ENCODE data around the gene SLC35F4.
A peak's percentile ranks its signal among the peaks of the same experiment; 100 is the strongest.
"Not testable (repeated sequence)": the region's sequence is repeated elsewhere in the genome, so short reads cannot be mapped to it uniquely, and the experiment has no call there.

The SLC35F4 gene

DNA sequence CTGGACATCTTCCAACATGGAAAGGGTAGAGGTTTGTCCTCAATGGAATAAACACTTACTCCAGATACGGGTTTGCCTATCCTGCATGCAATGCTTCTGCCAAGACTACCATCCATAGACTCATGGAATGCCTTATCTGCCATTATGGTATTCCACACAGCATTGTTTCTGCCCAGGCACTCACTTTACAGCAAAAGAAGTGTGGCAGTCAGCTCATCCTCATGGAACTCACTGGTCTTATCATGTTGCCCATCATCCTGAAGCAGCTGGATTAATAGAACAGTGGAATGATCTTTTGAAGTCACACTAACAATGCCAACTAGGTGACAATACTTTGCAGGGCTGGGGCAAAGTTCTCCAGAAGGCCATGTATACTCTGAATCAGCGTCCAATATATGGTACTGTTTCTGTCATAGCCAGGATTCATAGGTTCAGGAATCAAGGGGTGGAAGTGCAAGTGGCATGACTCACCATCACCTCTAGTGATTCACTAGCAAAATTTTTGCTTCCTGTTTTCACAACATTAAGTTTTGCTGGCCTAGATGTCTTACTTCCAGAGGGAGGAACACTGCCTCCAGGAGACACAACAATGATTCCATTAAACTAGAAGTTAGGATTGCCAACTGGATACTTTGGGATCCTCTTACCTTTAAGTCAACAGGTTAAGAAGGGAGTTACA is 140.4 kb downstream of the SLC35F4 start:
- DNase-seq (ENCODE audit: low spot score) = peak; percentile 94

DNA sequence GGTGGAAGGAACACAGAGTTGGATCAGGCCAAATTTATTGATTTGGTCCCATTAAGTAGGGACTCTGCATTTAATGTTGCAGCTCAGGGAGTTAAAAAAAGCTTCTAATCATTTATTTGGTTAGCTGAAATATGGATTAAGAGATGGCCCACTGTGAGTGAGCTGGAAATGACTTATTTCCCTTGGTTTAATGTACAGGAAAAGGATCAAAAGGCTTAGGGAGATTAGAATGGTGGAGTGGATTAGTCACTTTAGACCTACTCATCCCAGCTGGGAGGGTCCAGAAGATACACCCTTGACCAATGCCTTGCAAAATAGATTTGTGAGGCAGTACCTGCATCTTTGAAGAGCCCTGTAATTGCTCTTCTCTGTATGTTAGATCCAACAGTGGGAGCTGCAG is 143.8 kb downstream of the SLC35F4 start:
- DNase-seq (ENCODE audit: low spot score) = not testable (repeated sequence)

DNA sequence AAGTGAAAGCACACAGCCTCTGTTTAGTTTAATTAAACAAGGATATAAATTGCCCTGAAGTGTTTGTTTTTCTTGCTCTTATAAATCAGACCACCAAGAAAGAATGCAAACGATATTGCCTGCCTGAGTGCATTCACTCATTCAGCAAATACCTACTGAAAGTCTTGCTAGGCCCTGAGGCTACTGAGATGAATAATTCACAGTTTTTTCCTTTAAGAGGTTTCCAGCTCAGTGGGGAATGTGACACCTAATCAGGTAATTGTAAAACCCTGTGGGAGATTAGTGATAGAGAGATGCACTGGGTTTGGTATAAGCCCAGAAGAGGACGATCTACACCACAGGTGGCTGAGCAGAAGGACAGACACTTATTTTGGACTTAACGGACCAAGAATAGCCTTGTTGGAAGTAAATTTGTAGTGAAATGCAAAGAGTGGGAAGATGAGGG is 151.4 kb downstream of the SLC35F4 start:
- peak; percentile 70 for DNase-seq (ENCODE audit: low spot score)

DNA sequence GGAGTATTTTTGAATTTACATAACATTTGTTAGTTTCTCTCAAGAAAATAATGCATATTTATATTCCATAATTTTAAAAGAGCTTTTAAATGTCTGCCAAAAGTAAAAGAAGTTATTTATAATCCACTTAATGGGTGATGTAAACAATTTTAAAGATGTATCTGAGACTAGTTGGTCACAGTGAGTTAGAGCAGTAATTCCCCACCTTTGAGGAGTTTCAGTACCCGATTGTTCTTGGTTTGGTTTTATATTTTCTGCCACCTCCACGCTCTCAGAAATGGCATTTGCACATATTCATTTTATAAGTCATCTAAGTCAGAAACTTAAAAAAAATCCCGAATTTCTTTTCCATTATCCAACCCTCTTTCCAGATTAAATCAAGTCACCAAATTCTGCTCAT is 153.2 kb downstream of the SLC35F4 start:
- DNase-seq (ENCODE audit: low spot score) = no peak

DNA sequence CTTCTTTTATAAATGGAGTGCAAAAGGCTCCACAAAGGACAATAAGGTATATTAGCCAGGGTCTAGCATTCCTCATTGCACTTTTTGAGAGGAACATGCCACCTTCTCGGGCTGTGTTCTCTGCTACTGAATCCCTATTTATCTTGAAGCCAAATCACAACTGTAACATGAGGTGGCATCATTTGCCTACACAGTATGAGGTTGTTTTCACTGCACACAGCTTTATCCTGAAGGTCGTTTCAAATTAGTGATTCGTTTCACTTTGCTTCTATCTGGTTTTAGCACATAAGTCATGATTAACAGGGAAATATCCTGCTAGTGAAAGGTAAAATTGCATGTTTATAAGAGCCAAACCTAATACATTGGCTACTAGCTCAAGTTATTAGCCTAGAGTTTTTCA is 153.8 kb downstream of the SLC35F4 start:
- peak; percentile 15 for DNase-seq (ENCODE audit: low spot score)

DNA sequence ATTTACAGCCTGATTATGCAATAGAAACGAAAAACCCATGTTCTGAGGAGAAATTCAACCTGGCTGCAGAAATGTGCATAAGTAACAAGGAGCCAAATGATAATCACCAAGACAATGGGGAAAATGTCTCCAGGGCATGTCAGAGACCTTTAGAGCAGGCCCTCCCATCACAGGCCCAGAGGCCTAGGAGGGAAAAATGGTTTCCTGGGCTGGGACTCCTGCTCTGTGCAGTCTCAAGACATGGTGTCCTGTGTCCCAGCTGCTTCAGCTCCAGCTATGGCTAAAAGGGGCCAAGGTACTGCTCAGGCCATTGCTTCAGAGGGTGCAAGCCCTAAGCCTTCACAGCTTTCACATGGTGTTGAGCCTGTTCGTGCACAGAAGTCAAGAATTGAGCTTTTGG is 156.0 kb downstream of the SLC35F4 start:
- DNase-seq (ENCODE audit: low spot score) = no peak

DNA sequence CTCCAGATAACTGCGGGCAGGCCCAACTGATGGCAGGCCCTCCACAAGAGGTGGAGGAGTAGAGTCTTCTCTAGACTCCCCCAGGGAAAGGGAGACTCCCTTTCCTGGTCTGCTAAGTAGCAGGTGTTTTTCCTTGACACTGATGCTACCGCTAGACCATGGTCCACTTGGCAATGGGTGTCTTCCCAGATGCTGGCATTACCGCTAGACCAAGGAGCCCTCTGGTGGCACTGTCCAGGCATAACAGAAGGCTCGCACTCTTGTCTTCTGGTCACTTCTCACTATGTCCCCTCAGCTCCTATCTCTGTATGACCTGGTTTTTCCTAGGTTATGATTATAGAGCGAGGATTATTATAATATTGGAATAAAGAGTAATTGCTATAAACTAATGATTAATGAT is 156.8 kb downstream of the SLC35F4 start:
- not testable (repeated sequence) for DNase-seq (ENCODE audit: low spot score)

DNA sequence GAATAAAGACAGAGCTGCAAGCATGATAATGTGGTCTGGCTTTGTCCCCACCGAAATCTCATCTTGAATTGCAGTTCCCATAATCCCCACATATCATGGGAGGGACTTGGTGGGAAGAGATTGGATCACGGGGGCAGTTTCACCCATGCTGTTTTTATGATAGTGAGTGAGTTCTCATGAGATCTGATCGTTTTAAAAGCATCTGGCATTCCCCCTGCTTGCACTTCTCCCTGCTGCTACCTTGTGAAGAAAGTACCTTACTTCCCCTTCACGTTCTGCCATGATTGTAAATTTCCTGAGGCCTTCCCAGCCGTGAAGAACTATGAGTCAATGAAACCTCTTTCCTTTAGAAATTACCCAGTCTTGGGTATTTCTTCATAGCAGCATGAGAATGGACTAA is 158.7 kb downstream of the SLC35F4 start:
- no peak for DNase-seq (ENCODE audit: low spot score)

DNA sequence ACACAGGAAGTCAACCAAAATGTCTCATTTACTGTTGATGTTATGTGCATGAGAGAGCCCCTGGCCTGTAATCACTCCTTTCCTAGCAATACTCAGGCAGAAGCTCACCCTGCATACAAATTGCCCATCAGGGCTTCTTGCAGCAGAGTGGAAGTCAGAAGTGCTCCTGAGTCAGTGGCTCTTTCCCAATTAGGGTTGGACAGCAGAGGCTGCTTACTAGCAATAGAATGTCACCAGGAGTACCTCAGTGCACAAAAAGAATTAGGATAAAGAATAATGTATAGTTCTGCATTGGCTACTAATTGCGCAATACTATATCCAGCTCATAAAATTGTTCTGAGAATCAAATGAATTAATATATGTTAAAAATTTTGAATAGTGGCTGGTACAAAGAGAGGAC is 161.1 kb downstream of the SLC35F4 start:
- no peak for DNase-seq (ENCODE audit: low spot score)

DNA sequence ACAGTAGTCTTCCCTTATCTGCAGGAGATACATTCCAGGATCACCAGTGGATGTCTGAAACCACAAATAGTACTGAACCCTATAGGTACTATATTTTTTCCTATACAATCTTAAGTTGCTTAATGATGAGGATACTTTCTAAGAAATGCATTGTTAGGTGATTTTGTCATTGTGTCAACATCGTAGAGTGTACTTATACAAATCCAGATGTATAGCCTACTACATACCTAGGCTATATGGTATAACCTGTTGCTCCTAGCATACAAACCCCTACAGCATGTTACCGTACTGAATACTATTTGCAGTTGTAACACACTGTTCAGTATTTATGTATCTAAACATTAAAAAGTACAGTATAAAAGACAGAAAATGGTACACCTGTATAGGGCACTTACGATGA is 165.9 kb downstream of the SLC35F4 start:
- DNase-seq (ENCODE audit: low spot score) = no peak

DNA sequence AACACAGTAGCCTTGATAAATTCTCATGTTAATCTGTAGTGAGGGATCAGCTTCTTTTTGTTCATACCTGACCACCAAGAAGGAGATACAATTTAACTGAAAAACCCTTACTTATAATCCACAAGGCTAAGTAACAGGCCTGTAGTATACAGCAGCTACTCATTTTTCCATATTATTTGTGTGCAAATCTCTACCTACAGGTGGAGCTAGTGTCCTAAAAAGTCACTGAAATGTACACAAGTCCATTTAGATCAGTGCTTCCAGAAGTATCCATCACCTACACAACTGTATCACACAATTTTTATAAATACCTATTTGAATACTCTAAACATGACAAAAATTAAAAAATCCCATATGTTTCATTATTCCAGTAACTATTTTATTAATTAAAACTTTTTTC is 173.2 kb downstream of the SLC35F4 start:
- DNase-seq (ENCODE audit: low spot score) = peak; percentile 72

DNA sequence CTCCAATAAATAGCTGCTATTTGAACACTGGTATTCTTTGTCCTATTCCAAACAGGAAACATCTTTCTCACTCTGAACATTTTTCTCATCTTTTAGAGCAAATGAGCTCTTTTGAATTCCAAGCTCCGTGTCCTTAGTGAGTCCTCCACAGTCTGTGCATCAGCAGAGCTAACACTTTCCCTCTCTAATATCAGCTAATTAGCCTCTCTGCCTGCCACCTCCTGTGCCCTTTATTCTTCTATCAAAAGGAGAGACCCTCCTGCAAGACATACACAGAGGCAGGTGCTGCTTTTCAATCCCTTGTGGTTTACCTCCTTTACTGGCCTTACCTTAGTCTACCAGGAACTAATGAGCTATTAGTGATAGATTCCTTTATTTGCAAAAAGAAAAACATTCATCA is 178.5 kb downstream of the SLC35F4 start:
- DNase-seq (ENCODE audit: low spot score) = no peak

DNA sequence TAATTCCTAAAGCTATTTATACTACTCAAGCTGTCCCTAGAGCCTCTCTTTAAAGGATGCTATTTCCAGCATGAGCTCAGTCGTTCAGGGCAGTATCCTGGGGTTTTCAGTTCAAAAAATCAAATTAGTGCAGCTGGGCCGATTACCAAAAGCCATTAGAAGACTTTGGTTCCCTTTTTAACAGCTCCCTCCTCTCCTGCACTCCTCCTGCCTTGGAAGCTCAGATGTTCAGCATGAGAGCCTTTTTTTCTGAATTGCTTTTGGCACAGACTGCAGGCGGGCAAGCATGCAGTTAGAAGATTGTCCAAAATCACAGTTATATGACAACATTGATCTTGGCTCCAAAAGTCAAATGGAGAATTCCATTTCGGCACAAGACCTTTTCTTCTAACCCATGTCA is 179.6 kb downstream of the SLC35F4 start:
- DNase-seq (ENCODE audit: low spot score) = no peak

DNA sequence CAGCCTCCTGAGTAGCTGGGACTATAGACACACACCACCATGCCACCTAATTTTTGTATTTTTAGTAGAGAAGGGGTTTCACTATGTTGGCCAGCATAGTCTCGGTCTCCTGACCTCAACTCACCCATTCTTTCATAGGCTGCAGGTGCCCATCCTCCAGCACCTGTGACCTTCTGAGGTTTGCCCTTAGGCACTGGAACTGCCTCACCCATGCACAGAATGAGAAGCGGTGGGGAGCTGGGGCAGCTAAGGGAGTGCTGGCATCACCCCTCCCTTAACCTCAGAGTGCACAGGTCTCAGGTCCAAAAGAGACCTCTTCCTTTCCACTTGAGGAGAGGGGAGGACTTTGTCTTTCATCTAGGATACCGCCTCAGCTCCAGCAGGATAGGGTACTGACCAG is 194.9 kb downstream of the SLC35F4 start:
- DNase-seq (ENCODE audit: low spot score) = no peak

DNA sequence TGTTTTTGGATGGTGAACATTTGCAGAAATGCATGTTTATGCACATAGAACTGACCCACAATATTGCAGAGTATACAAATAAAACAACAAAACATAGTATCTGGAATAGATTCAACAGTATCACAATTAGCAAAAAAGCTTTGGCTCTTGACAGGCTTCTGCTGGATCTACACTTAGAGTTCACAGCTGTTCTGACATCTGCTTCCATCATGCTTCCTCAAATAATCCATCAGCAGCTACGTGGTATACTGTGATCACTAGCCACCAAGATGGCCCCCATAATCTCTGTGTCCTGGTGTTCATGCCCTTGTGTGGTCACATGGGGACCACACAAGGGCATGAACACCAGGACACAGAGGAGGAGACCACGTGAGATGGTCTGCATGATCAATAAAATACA is 205.7 kb downstream of the SLC35F4 start:
- DNase-seq (ENCODE audit: low spot score) = no peak

DNA sequence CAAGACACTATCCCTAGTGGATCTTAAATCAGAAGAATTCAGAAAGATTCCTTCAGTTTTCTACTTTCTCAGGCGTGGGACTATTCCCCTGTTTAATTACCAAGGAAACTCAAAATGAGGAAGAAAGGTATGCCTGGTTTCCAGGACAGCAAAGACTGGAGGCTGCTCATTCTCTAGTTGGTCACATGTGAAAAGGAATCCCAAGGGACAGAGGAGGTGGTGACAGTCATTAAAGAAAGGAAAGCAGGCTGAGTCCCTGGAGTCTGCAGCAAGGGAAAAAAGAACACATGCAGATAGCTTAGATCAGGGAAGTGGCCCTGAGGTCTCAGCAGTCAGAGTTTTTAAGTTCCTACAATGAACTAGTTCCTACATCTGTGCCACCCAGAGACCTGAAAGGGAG is 206.8 kb downstream of the SLC35F4 start:
- no peak for DNase-seq (ENCODE audit: low spot score)

DNA sequence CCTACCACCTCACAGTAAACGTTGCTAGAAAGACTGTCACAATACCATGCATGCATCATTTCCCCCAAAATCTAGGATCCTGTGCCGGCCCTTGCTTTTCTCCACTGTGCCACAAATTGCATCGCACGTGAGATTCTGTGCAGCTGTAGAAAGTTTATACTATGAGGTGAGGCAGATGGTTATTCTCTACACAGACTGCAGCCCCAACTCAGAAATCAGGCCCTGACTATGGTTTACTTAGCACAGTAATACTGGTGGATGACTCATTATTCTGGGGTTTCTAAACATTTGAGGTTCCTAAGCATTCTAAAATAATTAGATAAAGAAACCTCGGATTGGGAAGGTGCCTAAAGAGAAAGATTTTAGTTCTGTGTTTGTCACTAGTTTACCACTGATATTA is 208.4 kb downstream of the SLC35F4 start:
- DNase-seq (ENCODE audit: low spot score) = peak; percentile 23

DNA sequence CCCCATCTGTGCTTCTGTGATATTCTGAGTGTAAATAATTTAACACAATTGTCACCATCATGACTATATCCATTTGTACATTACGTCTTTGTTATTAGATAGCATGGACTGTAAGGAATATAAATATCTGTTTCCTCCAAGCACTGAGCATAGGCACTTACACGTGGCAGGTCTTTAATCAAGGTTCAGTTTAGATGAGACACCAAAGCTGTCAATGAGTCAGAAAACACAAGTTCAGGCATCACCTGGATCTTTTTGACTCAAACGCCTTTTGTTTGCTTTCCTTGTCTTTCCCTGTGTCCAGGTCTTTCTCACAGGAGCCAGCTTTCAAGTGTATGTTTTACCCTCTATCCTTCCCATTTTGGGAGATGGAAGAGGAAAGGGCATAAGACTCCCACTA is 209.0 kb downstream of the SLC35F4 start:
- no peak for DNase-seq (ENCODE audit: low spot score)

DNA sequence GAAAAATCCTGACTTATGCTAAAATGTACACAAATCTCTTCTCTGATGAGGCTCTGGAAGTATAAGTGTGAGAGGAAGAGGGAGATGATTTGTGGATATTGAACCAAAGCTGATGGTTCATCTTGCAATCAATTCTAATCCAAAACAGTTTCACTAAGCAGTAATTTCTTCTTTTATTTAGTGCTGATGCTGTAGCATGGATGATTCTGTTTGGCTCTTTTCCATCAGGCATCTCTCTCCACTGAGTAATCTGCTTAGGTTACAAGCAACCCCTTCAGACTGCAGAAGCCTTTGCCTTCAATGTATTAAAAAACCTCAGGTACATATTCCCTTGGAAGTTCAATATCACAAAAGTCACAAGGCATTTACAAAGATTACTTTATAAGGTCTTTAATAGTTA is 213.1 kb downstream of the SLC35F4 start:
- DNase-seq (ENCODE audit: low spot score) = peak; percentile 5

DNA sequence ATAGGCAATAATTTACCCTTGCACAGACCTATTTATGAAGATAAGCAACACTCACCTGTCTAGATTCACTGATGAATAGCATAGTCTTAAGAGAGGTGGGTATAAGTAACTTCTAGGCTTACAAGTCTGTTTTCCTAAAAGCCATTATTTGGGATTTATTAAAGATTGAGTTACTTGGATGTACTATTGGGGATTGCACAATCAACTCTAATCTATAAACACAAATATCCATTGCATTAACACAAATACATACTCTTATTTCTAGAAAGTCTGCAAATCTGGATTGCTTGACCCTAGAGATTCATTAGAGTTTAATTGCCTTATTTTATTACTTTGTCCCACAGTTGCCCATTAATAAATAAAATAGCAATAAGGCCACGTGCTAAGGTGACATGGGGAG is 224.1 kb downstream of the SLC35F4 start:
- no peak for DNase-seq (ENCODE audit: low spot score)

DNA sequence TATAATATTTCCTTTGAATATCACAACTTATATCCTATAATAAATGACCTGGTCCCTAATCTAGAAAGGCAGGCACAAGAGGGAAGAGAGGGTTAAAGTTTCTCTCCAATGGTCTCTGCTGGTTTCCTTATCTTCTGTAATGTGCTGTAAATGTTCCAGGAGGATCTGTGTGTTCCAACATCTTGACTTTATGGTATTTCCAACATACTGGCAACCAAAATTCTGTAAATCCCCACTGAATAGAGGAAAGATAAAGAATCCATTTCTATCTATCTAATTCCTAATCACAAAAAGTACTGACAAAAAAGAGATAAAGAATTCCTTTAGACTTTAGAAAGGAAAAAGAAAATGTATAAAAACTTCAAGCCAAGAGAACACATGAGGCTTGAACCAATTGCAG is 225.9 kb downstream of the SLC35F4 start:
- no peak for DNase-seq (ENCODE audit: low spot score)

DNA sequence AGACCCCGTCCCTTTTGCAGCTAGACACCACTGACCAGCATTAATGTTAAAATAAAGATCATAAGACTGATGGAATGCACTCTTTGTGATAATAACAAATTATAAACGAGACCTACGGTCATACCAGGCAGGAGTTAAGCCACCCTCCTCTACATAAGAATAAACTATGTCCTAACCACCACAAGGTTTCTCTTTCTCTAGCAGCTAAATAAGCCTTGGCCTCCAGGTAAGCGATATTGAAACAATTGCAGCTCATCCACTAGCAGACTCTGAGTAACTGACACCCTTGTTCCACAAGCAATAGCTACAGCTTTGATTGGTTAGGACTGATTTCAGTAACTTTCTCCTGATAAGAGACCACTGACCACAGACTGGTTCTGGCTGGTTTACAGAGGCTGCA is 228.0 kb downstream of the SLC35F4 start:
- DNase-seq (ENCODE audit: low spot score) = no peak

DNA sequence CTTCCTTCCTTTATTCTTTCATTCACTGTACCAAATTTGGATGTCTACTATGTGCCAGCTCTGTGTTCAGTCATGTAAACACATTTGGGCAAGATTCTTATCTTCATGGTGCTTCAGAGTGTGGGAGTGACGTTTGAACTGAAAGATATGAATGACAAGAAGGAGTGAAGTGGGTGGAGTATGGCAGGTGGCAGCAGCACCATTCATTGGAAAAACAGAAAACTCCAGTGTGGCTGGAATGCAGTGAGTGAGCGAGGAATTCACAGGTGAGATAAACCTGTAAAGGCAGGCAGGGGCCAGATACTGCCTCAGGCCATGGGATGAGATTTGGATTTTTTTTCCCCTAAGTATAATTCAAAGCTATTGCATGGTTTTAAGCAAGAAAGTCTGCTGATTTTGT is 231.6 kb downstream of the SLC35F4 start:
- DNase-seq (ENCODE audit: low spot score) = no peak

DNA sequence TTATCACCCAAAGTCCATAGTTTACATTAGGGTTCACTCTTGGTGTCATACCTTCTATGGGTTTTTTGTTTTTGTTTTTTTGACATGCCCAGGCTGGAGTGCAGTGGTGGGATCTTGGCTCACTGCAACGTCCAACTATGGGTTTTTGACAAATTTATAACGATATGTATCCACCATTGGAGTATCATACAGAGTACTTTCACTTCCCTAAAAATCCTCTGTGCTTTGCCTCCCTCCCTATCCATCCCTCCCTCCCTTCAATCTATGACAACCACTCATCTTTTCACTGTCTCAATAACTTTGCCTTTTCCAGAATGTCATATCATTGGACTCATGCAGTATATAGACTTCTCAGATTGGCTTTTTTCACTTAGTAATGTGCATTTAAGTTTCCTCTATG is 233.2 kb downstream of the SLC35F4 start:
- no peak for DNase-seq (ENCODE audit: low spot score)

DNA sequence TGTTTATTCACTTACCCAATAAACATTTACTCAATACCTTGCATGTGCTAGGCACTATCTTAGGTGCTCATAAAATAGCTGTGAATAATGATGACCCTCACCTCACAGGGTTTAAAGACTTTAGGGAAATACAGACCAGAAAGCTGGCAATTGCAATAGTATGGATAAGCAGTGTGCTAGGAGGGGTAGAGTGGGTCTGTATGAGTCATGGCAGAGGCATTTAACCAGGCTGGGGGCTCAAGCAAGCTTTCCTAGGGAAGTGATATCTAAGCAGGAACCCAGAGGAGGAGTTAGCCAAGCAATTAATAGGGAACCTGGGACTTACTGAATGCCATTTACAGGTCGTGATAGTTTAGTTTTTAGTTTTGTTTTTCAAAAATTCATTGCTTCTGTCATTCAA is 248.4 kb downstream of the SLC35F4 start:
- peak; percentile 45 for DNase-seq (ENCODE audit: low spot score)

Data from kidney tubule cell (primary cell).